Fibroblast of lung (primary cell): Measurements from ENCODE around the gene CDX1.

Source experiments
- CTCF ChIP-seq, 2 donors: IDR thresholded peaks in 1 of 2; conservative IDR thresholded peaks in 1 of 2; 1 replicate in 1 of 2; 2 replicates in 1 of 2; pipeline ENCODE4 v1.5.1; 2011 to 2012; ENCODE audit warnings: low read length in 2 of 2, control low read depth in 1 of 2, inconsistent platforms in 1 of 2, low read depth in 1 of 2, mild to moderate bottlenecking in 1 of 2
- EZH2 ChIP-seq: IDR thresholded peaks from 2 replicates; pipeline ENCODE4 v1.5.1; 2012; ENCODE audit warnings: low read length, control low read depth, mild to moderate bottlenecking; ENCODE audit errors: missing control alignments

GRCh38 chr5:150142185-150142958, 24.2 kb upstream of the CDX1 start:
- TF ChIP-seq CTCF (conservative IDR thresholded peaks at IDR 0.05 in 1 of 2, IDR thresholded peaks at IDR 0.05 in 1 of 2; ENCODE audit: low read depth in 1 of 2, low read length in 2 of 2) (no peak), EZH2 (no peak)
